ENCODE data around the gene DOCK3. TPM values are rescaled to one million over a fixed set of nuclear protein-coding genes. Genes with fewer than 3 reads are reported as not detected.
A peak's percentile ranks its signal among the peaks of the same experiment; 100 is the strongest.

DOCK3 gene
- 1 to 10 TPM; 1.4 to 2.4 (median 1.7) TPM for total RNA-seq
- total RNA-seq (2013) = 1.2 TPM

DNA sequence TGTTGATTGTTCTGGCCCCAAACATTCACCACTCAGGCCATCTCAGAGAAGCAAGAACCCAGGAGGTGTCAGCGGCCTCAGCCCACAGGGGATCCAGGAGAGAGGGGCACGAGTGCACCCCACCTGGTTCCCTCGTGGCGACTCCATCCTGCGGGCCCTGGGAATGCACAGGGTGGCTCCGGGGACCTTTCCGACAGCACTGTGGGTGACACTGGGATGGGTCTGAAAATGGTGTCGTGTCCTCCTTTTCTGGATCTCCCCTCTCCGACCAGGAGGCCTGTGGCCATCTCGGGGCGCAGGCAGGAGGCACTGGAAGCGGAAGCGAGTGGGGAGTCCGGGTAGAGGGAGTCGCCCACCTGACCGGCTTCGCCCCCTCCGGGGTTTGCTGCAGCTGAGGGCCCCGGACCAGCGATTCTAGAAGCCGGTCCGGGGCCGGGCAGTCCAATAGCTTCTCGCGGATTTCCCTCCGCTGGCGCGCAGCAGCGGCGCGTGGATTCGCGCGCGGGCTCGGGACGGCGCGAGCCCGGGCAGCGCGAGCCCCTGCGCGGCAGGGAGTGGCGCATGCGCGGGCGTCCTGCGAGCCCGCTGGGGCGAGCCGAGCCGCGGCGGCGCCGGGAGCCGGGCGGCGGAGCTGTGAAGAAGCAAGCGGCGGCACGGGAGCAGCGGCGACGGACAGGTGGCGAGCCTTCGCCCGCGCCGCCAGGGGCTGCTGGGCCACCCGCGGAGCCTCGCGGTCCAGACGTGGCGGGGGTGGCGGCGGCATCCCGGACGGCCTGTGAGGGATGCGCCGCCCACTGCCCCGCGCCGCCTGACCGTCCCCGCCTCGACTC is at the start of gene DOCK3:
TSS of gene DOCK3 (plus strand) at position 579 of the 830 bp plus-strand sequence. CDS start 337 bp downstream, outside the sequence.
- H3K27me3 ChIP-seq (ENCODE audit: control insufficient read depth, insufficient read depth, low read length) = peaks cover 24% of the 10 kb centered on the region
- WGBS (ENCODE audit: insufficient coverage) = 4% methylated on average over 89 of the region's 89 CpGs
- H3K4me3 ChIP-seq (ENCODE audit: low read length) = peak within 1 kb of the TSS; percentile 43
- intact Hi-C loops (cut with micrococcal nuclease) = no loop called here
- peak within 1 kb of the TSS; percentile 82 for H3K4me3 Mint-ChIP-seq
- peak; percentile 61 to 88 for DNase-seq
- H3K4me1 ChIP-seq (ENCODE audit: control insufficient read depth, insufficient read depth, low read length) = peaks cover 7% of the 10 kb centered on the region
- H3K9me3 Mint-ChIP-seq = no peaks in the 10 kb centered on the region
- H3K27ac ChIP-seq (ENCODE audit: low read length) = no peak within 1 kb of the TSS
- H3K27me3 Mint-ChIP-seq (ENCODE audit: low read depth in 2 of 2) = peaks cover 9 to 21% of the 10 kb centered on the region in 2 donors
- H3K4me1 Mint-ChIP-seq = peaks cover 0 to 6% of the 10 kb centered on the region in 2 donors
- peak; percentile 86 to 94 (median 93) for ATAC-seq
- H3K36me3 ChIP-seq (ENCODE audit: control insufficient read depth, insufficient read depth, low read length) = no peaks in the 10 kb centered on the region
- H3K36me3 Mint-ChIP-seq = no peaks in the 10 kb centered on the region
- H3K9me3 ChIP-seq (ENCODE audit: control insufficient read depth, insufficient read depth, low read length) = no peaks in the 10 kb centered on the region
- TF ChIP-seq, protein P1, sequence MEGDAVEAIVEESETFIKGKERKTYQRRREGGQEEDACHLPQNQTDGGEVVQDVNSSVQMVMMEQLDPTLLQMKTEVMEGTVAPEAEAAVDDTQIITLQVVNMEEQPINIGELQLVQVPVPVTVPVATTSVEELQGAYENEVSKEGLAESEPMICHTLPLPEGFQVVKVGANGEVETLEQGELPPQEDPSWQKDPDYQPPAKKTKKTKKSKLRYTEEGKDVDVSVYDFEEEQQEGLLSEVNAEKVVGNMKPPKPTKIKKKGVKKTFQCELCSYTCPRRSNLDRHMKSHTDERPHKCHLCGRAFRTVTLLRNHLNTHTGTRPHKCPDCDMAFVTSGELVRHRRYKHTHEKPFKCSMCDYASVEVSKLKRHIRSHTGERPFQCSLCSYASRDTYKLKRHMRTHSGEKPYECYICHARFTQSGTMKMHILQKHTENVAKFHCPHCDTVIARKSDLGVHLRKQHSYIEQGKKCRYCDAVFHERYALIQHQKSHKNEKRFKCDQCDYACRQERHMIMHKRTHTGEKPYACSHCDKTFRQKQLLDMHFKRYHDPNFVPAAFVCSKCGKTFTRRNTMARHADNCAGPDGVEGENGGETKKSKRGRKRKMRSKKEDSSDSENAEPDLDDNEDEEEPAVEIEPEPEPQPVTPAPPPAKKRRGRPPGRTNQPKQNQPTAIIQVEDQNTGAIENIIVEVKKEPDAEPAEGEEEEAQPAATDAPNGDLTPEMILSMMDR (IDR thresholded peaks at IDR 0.05) = no peak
- peak within 1 kb of the TSS in 1 of 2 donors; percentile 31 for H3K27ac Mint-ChIP-seq

DNA sequence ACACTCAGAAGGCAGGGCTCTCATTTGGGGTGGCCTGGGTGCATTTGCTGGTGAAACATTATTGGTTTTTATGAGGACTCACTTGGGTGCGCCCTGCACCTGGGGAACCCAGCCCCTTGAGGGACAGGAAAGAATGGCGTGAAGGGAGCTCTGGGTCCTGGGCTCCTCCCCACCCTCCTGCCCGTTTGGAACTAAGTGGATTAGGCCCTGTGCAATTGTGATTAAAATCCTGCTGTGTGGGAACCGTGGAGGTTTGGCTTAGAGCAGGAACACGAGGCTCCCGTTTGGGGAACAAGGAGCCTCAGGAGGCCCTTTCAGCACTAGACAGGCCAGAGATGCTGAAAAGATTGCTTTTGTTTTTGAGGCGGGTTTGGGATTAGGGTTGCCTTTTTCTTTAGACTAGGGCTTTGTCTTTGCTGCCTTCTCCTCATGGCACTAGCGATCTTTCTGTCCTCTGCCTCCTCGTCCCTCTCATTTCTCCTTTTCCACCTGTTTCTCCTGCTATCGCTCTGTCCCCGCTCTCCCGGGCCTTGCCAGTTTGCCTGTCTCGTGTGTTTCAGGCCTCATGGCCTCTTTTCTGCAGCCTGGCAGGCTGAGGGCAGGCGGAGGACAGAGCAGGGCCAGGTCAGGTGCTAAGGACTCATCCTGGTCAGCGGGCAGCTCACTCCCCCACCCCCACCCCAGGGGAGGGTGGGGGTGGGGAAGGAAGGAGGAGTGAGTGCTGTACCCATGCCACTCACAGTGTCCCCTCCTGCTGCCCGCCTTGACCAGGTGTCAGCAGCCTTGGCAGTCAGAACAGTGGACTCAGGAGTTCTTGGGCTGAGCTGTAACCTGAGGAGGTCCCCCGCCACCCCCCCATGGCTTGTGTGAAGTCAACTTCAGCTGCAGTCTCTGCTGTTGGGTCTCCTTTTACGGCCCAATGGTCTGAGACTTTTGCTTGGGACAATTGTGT is 49.2 kb upstream of the DOCK3 start:
- H3K4me1 Mint-ChIP-seq = peaks cover 74 to 89% of the 10 kb centered on the region in 2 donors
- H3K36me3 Mint-ChIP-seq = no peaks in the 10 kb centered on the region
- TF ChIP-seq, protein P1 (IDR thresholded peaks at IDR 0.05) = no peak
- Histone ChIP-seq H3K4me1 (ENCODE audit: control insufficient read depth, insufficient read depth, low read length) (peaks cover 99% of the 10 kb centered on the region), H3K4me3 (ENCODE audit: low read length) (no peak overlapping the region), H3K9me3 (ENCODE audit: control insufficient read depth, insufficient read depth, low read length) (no peaks in the 10 kb centered on the region), H3K27me3 (ENCODE audit: control insufficient read depth, insufficient read depth, low read length) (no peaks in the 10 kb centered on the region), H3K27ac (ENCODE audit: low read length) (no peak overlapping the region), H3K36me3 (ENCODE audit: control insufficient read depth, insufficient read depth, low read length) (peaks cover 4% of the 10 kb centered on the region)
- ATAC-seq (no peak), DNase-seq (no peak)
- H3K4me3 Mint-ChIP-seq = peak overlapping the region; percentile 15
- WGBS (ENCODE audit: insufficient coverage) = 78% methylated on average over 18 of the region's 18 CpGs
- peak overlapping the region; percentile 85 to 94 for H3K27ac Mint-ChIP-seq
- H3K9me3 Mint-ChIP-seq = no peaks in the 10 kb centered on the region
- no peaks in the 10 kb centered on the region for H3K27me3 Mint-ChIP-seq (ENCODE audit: low read depth in 2 of 2)
- intact Hi-C loops (cut with micrococcal nuclease) = no loop called here

DNA sequence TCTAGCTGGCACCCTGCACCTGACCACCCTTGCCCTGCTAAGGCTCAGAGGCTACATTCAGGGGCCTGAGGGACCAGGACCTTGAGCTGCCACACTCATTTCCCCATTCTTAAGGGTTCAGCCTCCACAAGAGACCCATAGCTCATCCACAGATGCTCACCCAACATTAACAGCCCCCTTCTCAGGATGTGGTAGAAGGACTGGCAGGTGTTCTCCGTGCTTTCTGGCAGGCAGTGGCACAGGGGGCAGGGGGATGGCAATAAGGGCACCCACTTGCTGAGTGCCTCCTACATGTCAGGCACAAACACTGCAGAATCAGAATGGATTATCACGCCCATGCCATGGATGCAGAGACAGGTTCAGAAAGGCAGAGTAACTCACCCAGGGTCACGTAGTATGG is 48.3 kb upstream of the DOCK3 start:
- no peaks in the 10 kb centered on the region for H3K9me3 ChIP-seq (ENCODE audit: control insufficient read depth, insufficient read depth, low read length)
- H3K36me3 Mint-ChIP-seq = no peaks in the 10 kb centered on the region
- H3K27ac ChIP-seq (ENCODE audit: low read length) = no peak overlapping the region
- peaks cover 99% of the 10 kb centered on the region for H3K4me1 ChIP-seq (ENCODE audit: control insufficient read depth, insufficient read depth, low read length)
- H3K27me3 ChIP-seq (ENCODE audit: control insufficient read depth, insufficient read depth, low read length) = no peaks in the 10 kb centered on the region
- WGBS (ENCODE audit: insufficient coverage) = 73% methylated on average over 3 of the region's 3 CpGs
- H3K9me3 Mint-ChIP-seq = no peaks in the 10 kb centered on the region
- no peak overlapping the region for H3K4me3 ChIP-seq (ENCODE audit: low read length)
- intact Hi-C loops (cut with micrococcal nuclease) = no loop called here
- DNase-seq = no peak
- TF ChIP-seq, protein P1 (IDR thresholded peaks at IDR 0.05) = no peak
- no peak for ATAC-seq
- peaks cover 77 to 91% of the 10 kb centered on the region in 2 donors for H3K4me1 Mint-ChIP-seq
- no peaks in the 10 kb centered on the region for H3K27me3 Mint-ChIP-seq (ENCODE audit: low read depth in 2 of 2)
- H3K36me3 ChIP-seq (ENCODE audit: control insufficient read depth, insufficient read depth, low read length) = peaks cover 6% of the 10 kb centered on the region
- H3K27ac Mint-ChIP-seq = peak overlapping the region; percentile 51 to 85
- no peak overlapping the region for H3K4me3 Mint-ChIP-seq
